Measurements from ENCODE around the gene ZNF366.

ZNF366 gene

DNA sequence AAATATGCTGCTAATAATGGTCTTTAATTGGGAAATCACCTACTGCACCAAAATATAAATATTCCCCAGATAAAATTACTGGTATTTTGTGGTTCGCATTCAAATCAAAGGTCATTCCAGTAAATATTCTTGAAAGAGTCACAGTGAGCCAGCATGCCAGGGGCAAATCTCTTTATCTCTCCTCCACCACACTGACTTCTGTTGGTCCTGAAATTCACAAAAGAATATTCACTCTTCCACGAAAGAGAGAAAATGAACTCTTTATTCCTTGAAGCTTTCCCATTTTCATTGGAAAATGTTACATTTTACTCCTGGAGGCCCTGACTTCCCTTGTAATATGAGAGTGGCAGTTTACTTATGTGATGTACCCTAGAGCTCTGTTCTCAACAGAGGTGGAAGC lies 39.7 kb downstream of the ZNF366 start:
- H3K36me3 ChIP-seq (ENCODE audit: low read length), result no peaks in the 10 kb centered on the region
- TF ChIP-seq, protein P1, sequence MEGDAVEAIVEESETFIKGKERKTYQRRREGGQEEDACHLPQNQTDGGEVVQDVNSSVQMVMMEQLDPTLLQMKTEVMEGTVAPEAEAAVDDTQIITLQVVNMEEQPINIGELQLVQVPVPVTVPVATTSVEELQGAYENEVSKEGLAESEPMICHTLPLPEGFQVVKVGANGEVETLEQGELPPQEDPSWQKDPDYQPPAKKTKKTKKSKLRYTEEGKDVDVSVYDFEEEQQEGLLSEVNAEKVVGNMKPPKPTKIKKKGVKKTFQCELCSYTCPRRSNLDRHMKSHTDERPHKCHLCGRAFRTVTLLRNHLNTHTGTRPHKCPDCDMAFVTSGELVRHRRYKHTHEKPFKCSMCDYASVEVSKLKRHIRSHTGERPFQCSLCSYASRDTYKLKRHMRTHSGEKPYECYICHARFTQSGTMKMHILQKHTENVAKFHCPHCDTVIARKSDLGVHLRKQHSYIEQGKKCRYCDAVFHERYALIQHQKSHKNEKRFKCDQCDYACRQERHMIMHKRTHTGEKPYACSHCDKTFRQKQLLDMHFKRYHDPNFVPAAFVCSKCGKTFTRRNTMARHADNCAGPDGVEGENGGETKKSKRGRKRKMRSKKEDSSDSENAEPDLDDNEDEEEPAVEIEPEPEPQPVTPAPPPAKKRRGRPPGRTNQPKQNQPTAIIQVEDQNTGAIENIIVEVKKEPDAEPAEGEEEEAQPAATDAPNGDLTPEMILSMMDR (IDR thresholded peaks at IDR 0.05; ENCODE audit: insufficient read depth, low read length, poor library complexity, severe bottlenecking), result no peak
- no peak for TF ChIP-seq EZH2phosphoT487 (conservative IDR thresholded peaks at IDR 0.05; ENCODE audit: low read length)
- no peak overlapping the region for H3K9ac ChIP-seq (ENCODE audit: low read length)
- peaks cover 5% of the 10 kb centered on the region; the same call in 1 of the 2 replicates for H3K27me3 ChIP-seq (ENCODE audit: low read length)
- no peak overlapping the region for H3K4me2 ChIP-seq (ENCODE audit: low read depth, low read length, poor library complexity, severe bottlenecking)
- no peaks in the 10 kb centered on the region for H4K20me1 ChIP-seq (ENCODE audit: low read depth, low read length)
- H3K9me2 ChIP-seq (replicated peaks; ENCODE audit: insufficient read depth, low read length), result no peaks in the 10 kb centered on the region
- H3K4me3 ChIP-seq (ENCODE audit: insufficient read depth, low read length, poor library complexity, severe bottlenecking), result no peak overlapping the region
- H3K27ac ChIP-seq (ENCODE audit: low read depth, low read length), result no peak overlapping the region
- no peaks in the 10 kb centered on the region for H3K79me2 ChIP-seq (ENCODE audit: insufficient read depth, low read length)
- no peak overlapping the region for H2AFZ ChIP-seq (ENCODE audit: low read depth, low read length, severe bottlenecking)
- H3F3A ChIP-seq (ENCODE audit: insufficient read depth), result no peaks in the 10 kb centered on the region
- H3K9me3 ChIP-seq (ENCODE audit: insufficient read depth, low read length), result no peaks in the 10 kb centered on the region

DNA sequence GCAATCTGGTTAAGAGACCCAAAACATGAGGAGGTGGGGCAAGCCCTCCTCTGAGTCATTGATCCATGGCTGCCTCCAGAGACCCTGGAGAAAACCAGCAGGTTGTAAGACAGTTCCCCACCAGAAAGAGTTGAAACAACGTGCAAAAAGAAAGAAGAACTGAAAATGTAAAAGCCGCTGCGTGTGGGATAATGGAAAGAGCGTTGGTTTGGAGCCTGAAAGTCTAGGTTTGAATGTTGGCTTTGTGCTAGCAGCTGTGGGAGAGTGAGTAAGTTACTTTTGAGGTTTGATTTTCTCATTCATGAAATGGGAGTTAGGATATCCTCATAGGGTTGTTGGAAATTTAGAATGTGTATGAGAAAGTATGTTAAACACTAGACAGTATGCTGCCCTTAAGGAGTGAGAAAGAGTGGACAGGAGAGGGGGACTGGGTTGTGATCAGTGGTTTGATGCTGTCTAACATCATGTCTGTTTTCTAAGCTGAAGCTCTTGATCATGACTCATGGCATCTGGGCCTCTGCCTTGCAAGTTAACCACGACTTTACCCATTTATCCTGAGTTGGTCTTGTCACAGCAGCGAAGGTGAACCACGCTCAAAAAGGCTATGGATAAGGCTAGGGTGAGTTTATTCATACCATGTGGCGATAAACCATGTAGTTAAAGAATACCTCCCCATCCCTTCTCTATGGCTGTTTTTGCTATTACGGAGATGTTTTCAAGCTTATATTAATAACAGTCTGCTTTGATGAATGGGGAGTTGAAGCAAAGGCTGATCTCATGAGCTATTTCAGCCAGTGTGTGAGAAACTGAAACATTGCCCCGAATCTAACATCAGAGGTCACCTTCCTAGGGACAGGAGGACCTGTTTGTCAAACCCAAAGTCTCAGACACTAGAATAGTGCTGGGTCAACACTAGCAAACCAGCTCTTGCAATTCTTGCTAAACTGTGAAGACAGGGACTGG lies 41.3 kb downstream of the ZNF366 start:
- no peak overlapping the region for H3K27ac ChIP-seq (ENCODE audit: low read depth, low read length)
- no peaks in the 10 kb centered on the region for H3K79me2 ChIP-seq (ENCODE audit: insufficient read depth, low read length)
- no peak overlapping the region for H2AFZ ChIP-seq (ENCODE audit: low read depth, low read length, severe bottlenecking)
- no peaks in the 10 kb centered on the region for H4K20me1 ChIP-seq (ENCODE audit: low read depth, low read length)
- H3K9ac ChIP-seq (ENCODE audit: low read length), result no peak overlapping the region
- no peaks in the 10 kb centered on the region for H3K9me2 ChIP-seq (replicated peaks; ENCODE audit: insufficient read depth, low read length)
- H3F3A ChIP-seq (ENCODE audit: insufficient read depth), result no peaks in the 10 kb centered on the region
- no peak overlapping the region for H3K4me3 ChIP-seq (ENCODE audit: insufficient read depth, low read length, poor library complexity, severe bottlenecking)
- TF ChIP-seq, protein P1 (IDR thresholded peaks at IDR 0.05; ENCODE audit: insufficient read depth, low read length, poor library complexity, severe bottlenecking), result no peak
- TF ChIP-seq EZH2phosphoT487 (conservative IDR thresholded peaks at IDR 0.05; ENCODE audit: low read length), result no peak
- H3K36me3 ChIP-seq (ENCODE audit: low read length), result no peaks in the 10 kb centered on the region
- peaks cover 5% of the 10 kb centered on the region; the same call in 1 of the 2 replicates for H3K27me3 ChIP-seq (ENCODE audit: low read length)
- H3K9me3 ChIP-seq (ENCODE audit: insufficient read depth, low read length), result no peaks in the 10 kb centered on the region
- H3K4me2 ChIP-seq (ENCODE audit: low read depth, low read length, poor library complexity, severe bottlenecking), result no peak overlapping the region

DNA sequence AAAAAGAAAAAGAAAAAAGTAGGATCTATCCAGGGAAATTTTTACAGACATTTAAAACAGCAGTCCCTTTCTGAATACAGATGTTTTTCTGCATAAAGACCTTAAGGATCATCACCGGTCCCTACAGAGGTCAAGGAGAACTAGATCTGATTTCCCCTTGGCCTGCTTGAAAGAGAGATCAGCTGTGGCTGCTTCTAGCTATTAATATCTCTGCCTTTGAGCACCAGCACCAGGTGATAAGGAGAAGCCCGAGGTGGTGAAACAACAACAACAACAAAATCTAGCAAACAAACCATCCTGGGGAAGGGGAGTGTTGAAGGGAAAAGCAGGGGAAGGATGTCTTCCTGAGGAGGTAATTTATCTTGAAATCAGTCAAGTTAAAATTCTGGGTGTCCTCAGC lies 42.1 kb downstream of the ZNF366 start:
- H3K9ac ChIP-seq (ENCODE audit: low read length), result no peak overlapping the region
- H3K79me2 ChIP-seq (ENCODE audit: insufficient read depth, low read length), result no peaks in the 10 kb centered on the region
- H3K27me3 ChIP-seq (ENCODE audit: low read length), result peaks cover 5% of the 10 kb centered on the region; the same call in 1 of the 2 replicates
- H3K4me3 ChIP-seq (ENCODE audit: insufficient read depth, low read length, poor library complexity, severe bottlenecking), result no peak overlapping the region
- H3K36me3 ChIP-seq (ENCODE audit: low read length), result no peaks in the 10 kb centered on the region
- H3F3A ChIP-seq (ENCODE audit: insufficient read depth), result no peaks in the 10 kb centered on the region
- no peak overlapping the region for H3K27ac ChIP-seq (ENCODE audit: low read depth, low read length)
- no peaks in the 10 kb centered on the region for H3K9me3 ChIP-seq (ENCODE audit: insufficient read depth, low read length)
- no peaks in the 10 kb centered on the region for H4K20me1 ChIP-seq (ENCODE audit: low read depth, low read length)
- no peak overlapping the region for H2AFZ ChIP-seq (ENCODE audit: low read depth, low read length, severe bottlenecking)
- no peak for TF ChIP-seq EZH2phosphoT487 (conservative IDR thresholded peaks at IDR 0.05; ENCODE audit: low read length)
- TF ChIP-seq, protein P1 (IDR thresholded peaks at IDR 0.05; ENCODE audit: insufficient read depth, low read length, poor library complexity, severe bottlenecking), result no peak
- no peak overlapping the region for H3K4me2 ChIP-seq (ENCODE audit: low read depth, low read length, poor library complexity, severe bottlenecking)
- no peaks in the 10 kb centered on the region for H3K9me2 ChIP-seq (replicated peaks; ENCODE audit: insufficient read depth, low read length)
